ENCODE measurements around the gene GNAS-AS1.

DNA sequence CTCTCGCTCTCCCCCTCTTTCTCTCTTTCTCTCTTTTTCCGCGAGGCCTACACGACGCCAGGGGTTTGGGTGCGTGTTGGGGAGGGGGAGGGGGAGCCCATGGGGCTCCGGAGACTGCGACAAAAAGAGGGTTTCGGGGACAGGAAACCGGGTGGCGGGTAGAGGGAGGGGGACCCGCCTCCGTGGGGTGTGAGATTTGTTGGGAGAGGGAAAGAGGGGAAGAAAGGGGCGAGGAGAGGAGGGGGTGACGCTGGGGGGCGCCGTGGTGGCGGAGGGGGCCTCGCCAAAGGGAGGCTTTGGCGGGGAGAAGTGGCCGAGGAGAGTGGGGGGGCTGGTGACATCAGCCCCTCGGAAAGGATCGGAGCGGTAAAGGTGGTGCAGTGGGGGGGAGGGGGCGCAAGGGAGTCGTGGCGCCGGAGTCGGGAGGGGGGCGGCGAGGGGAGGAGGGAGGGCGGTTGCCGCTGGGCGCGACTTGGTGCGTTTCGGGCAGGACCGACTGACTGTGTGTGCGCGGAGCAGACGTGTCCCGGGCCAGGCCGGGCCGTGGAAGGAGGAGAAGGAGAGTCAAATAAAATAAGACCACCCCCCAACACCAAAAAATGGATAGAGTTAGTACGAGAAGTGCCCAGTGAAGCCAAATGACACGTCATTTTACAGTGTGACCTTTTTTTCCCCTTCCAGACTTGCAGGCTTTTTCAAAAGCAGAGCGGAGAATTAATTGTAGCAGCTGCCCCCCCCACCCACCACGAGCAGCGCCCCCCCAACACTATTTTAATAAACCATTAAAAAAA lies 41.6 kb upstream of the GNAS-AS1 start:
- TF ChIP-seq, protein P1, sequence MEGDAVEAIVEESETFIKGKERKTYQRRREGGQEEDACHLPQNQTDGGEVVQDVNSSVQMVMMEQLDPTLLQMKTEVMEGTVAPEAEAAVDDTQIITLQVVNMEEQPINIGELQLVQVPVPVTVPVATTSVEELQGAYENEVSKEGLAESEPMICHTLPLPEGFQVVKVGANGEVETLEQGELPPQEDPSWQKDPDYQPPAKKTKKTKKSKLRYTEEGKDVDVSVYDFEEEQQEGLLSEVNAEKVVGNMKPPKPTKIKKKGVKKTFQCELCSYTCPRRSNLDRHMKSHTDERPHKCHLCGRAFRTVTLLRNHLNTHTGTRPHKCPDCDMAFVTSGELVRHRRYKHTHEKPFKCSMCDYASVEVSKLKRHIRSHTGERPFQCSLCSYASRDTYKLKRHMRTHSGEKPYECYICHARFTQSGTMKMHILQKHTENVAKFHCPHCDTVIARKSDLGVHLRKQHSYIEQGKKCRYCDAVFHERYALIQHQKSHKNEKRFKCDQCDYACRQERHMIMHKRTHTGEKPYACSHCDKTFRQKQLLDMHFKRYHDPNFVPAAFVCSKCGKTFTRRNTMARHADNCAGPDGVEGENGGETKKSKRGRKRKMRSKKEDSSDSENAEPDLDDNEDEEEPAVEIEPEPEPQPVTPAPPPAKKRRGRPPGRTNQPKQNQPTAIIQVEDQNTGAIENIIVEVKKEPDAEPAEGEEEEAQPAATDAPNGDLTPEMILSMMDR (conservative IDR thresholded peaks at IDR 0.05) = no peak
- TF ChIP-seq EZH2 (IDR thresholded peaks at IDR 0.05; ENCODE audit: low read depth) = no peak
